PC-3 (cell line): Measurements from ENCODE around the gene INIP.
"Not testable (repeated sequence)": the region's sequence is repeated elsewhere in the genome, so short reads cannot be mapped to it uniquely, and the experiment has no call there.

Source experiments
- CTCF ChIP-seq: fragments of 300-600 bp; sonication (generic); conservative IDR thresholded peaks from 2 replicates; pipeline ENCODE4 v1.5.1; 2017; ENCODE audit warnings: antibody characterized with exemption, low read depth, mild to moderate bottlenecking, low read length
- EZH2 ChIP-seq: fragments of 300-600 bp; sonication (generic); IDR thresholded peaks from one replicate; pipeline ENCODE4 v1.6.1; 2017; ENCODE audit warnings: antibody characterized with exemption, mild to moderate bottlenecking, low read length; ENCODE audit not compliant: unreplicated experiment

- TF ChIP-seq CTCF, EZH2: not testable (repeated sequence)
These were observed 44.7 kb downstream of the INIP start for GRCh38 chr9:112673221-112673620.
